Activated CD4-positive, alpha-beta T cell treated with anti-CD3 and anti-CD28 coated beads, Interleukin-2, amount 50 U/mL, for 1 hour (primary cell): ENCODE measurements around the gene CDK1.
"Not testable (repeated sequence)": the region's sequence is repeated elsewhere in the genome, so short reads cannot be mapped to it uniquely, and the experiment has no call there.

ENCODE experiments used
- DNase-seq: peaks from one replicate; pipeline ENCODE4 v3.0.0-alpha.2; 2020

Gene CDK1

GRCh38 chr10:60817398-60817805 lies 39.1 kb downstream of the CDK1 start:
- no peak for DNase-seq

GRCh38 chr10:60818134-60818770 lies 40.0 kb downstream of the CDK1 start:
- DNase-seq = no peak

GRCh38 chr10:60819271-60819670 lies 41.0 kb downstream of the CDK1 start:
- no peak for DNase-seq

DNA sequence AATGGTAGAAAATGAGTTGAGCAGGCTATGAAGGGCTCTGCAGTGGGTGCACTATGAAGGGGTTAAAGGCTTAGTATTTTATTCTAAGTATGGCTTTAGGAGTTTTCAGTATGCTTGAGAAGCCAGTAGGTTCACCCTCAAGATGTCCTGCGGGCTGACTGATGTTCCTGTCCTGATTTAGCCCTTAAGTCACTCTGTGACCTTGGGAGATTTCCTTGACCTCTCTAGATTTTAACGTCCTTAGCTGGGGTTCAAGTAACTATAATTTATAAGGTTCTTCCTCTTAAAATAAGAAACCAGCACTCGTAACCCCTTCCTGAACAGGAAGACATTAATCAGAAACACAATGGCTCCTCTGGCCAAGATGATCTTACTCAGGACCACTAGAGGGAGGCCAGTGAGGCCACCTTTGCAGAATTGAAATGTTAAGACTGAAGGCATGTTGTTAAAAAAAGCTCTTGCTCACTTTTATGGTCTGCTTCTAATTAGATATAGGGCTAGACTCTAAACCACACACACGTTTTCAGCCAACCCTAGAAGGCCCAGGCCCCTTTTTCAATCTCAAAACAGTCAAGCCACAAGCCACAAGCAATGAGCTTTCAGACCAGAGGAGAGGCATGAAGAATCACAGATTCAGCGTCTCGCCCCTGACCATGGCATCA lies 41.9 kb downstream of the CDK1 start:
- DNase-seq = no peak

DNA sequence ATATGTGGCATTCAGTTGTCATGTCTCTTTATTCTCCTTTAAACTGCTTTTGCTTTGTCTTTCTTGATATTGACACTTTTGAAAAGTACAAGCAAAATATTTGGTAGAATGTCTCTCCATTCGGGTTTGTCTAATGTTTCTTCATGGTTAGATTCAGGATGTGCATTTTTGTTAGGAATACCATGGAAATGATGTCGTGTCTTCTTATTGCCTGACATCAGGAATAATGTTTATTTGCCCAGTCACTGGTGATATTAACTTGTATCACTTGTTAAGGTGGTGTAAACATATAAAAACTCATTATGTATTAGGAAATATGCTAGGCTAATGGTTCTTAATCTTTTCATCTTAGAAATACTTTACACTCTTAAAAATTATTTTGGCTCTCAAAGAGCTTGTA lies 43.4 kb downstream of the CDK1 start:
- no peak for DNase-seq

DNA sequence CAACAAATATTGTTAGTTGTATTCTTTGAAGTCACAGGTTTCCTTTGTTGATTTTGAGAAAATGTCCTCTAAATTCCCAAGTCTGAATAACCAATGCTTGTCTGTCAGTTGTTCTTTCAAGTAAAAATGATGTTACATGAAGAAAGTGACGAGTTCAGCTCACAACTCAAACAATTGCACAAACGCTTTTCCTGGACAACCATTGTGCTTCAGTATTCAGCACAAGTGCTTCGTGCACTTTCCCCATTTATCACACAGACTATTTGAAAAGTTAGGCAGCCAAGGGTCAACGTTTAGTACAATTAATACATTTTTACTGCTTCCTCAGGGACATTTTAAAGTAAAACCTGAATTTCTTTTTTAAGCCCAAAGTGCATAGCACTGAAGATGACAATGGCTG lies 44.5 kb downstream of the CDK1 start:
- no peak for DNase-seq

- DNase-seq = no peak
Observed at GRCh38 chr10:60823324-60823723, 45.0 kb downstream of the CDK1 start.

- DNase-seq = no peak
Observed at GRCh38 chr10:60825520-60825919, 47.2 kb downstream of the CDK1 start.

DNA sequence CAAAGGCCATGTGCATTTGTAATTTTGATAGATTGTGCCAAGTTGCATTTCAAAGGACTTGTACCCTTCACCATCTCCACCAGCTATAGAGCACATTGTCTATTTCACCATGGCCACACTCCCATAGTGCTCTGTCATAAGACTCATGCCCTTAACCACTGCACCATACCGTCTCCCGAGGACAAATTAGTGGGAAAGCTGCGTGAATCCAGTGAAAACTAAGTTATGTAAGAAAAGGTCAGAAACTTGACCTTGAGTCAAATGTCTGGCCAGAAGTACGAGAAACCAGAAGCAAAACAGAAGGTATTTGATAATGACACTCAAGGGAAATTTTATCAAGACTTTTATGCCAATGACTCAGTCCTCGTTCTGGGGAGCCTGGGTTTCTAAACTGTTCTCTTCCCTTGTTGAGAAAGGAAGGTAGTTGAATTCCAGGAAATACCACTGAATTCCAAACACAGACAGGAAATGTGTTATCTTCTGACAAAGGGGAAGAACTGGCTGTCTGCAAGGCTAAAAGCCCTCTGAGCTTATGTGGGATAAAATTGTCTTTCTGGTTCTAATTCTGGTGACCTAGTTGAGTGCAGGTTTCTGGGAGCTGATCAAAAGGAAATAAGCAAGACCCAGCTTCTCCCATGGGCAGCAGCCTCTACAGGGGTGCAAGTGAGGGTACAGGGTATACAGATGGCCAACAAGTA lies 49.7 kb downstream of the CDK1 start:
- DNase-seq = no peak

DNA sequence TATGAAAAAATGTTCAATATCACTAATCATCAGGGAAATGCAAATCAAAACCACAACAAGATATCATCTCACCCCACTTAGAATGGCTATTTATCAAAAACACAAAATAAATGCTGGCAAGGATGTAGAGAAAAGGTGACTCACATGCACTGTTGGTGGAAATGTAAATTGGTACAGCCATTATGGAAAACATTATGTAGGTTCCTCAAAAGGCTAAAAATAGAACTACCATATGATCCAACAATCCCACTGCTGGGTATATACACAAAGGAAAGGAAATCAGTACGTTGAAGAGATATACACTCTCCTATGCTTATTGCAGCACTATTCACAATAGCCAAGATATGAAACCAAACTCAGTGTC lies 50.2 kb downstream of the CDK1 start:
- no peak for DNase-seq

DNA sequence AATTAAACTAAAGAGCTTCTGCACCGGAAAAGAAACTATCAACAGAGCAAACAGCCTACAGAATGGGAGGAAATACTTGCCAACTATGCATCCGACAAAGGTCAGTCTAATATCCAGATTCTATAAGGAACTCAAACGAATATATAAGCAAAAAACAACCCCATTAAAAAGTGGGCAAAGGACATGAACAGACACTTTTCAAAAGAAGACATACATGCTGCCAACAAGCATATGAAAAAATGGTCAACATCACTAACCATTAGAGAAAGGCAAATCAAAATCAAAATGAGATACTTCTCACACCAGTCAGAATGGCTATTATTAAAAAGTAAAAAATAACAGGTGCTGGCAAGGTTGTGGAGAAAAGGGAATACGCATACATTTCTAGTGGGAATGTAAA lies 53.9 kb downstream of the CDK1 start:
- DNase-seq = not testable (repeated sequence)

GRCh38 chr10:60834401-60834800 lies 56.1 kb downstream of the CDK1 start:
- no peak for DNase-seq

DNA sequence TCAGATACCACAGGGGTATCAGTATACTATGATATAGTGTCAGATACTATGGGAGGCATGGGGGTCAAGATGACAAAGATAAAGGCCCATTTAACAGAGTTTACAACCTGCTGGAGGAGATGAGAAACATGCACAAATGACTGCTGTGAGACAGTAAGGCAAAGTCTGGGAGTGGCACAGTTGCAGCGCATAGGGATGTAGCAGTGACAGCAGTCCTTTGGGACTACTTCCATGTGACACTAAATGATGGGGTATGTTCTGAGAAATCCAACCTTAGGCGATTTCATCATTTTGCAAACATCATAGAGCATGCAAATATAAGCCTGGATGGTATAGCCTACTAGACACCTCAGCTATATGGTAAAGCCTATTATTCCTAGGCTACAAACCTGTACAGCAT lies 56.8 kb downstream of the CDK1 start:
- no peak for DNase-seq

DNA sequence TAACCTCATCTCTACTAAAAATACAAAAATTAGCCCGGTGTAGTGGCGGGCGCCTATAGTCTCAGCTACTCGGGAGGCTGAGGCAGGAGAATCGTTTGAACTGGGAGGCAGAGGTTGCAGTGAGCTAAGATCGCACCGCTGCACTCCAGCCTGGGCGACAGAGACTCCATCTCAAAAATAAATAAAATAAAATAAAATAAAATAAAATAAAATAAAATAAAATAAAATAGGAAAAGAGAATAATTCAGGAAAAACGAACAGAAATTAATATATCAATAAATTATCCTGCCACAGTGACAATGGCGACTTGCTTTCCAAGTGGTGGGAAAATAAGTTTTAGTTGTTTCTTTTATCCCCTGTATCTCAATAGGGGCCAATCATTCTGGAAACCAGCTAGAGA lies 62.9 kb downstream of the CDK1 start:
- not testable (repeated sequence) for DNase-seq

GRCh38 chr10:60842694-60843093 lies 64.4 kb downstream of the CDK1 start:
- no peak for DNase-seq
